ENCODE results near the gene TNNI2. TPM values are rescaled to one million over a fixed set of nuclear protein-coding genes. Genes with fewer than 3 reads are reported as not detected.

Gene TNNI2
- total and polyA plus RNA-seq, 2 experiments from 2014 or later: 0.73 to 5.5 TPM

DNA sequence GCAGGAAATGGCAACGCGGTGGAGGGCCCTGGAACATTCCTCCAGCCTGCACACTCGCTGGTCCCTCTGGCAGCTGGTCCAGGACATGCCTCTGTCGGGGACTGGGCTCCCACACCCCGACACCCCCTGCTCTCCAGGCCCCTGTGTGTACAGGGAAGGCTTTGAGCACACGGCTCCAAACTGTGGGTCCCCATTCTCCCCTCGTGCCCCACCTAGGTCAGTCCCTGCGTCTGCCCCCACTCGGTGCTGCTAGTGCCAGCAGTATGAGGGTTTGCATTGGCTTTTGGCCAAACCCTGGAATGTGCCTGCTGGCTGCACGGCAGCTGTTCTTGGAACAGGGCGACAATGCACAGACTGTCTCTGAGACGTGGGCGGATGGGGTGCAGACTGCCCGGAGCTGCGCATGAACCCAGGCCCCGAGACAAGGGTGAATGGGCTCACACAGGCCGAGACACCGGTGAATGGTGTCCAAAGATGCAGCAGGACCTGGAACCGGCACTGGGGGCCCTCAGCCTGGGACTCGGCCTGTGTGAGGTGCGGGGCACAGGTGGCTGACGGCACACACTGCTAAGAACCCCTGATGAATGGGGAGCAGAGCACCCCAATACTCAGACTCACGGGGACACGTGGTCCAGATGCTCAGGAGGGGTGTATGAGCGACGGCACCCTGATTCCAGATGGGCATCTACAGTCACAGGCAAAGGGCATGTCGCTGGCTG is 11.5 kb upstream of the TNNI2 start:
- H3K9me3 ChIP-seq (ENCODE audit: low read depth): no peaks in the 10 kb centered on the region
- peak; percentile 76 for DNase-seq (ENCODE audit: low spot score)
- H2AFZ ChIP-seq: no peak overlapping the region
- H3K27me3 ChIP-seq: no peaks in the 10 kb centered on the region
- no peak overlapping the region for H3K4me3 ChIP-seq
- no peaks in the 10 kb centered on the region for H4K20me1 ChIP-seq (ENCODE audit: insufficient read depth, poor library complexity, severe bottlenecking)
- H3K79me2 ChIP-seq: peaks cover 3% of the 10 kb centered on the region
- peak overlapping the region; percentile 51 for H3K27ac ChIP-seq
- peaks cover 51% of the 10 kb centered on the region for H3K4me1 ChIP-seq (ENCODE audit: insufficient read depth)
- TF ChIP-seq EZH2phosphoT487 (IDR thresholded peaks at IDR 0.05; ENCODE audit: low read depth, severe bottlenecking, unreplicated experiment): no peak
- TF ChIP-seq EZH2 (IDR thresholded peaks at IDR 0.05; ENCODE audit: borderline replicate concordance): no peak
- TF ChIP-seq, protein P1, sequence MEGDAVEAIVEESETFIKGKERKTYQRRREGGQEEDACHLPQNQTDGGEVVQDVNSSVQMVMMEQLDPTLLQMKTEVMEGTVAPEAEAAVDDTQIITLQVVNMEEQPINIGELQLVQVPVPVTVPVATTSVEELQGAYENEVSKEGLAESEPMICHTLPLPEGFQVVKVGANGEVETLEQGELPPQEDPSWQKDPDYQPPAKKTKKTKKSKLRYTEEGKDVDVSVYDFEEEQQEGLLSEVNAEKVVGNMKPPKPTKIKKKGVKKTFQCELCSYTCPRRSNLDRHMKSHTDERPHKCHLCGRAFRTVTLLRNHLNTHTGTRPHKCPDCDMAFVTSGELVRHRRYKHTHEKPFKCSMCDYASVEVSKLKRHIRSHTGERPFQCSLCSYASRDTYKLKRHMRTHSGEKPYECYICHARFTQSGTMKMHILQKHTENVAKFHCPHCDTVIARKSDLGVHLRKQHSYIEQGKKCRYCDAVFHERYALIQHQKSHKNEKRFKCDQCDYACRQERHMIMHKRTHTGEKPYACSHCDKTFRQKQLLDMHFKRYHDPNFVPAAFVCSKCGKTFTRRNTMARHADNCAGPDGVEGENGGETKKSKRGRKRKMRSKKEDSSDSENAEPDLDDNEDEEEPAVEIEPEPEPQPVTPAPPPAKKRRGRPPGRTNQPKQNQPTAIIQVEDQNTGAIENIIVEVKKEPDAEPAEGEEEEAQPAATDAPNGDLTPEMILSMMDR (IDR thresholded peaks at IDR 0.05; ENCODE audit: poor library complexity): no peak
- WGBS (ENCODE audit: low lambda C conversion rate, missing lambda C conversion rate): 64% methylated on average over 27 of the region's 27 CpGs
- no peaks in the 10 kb centered on the region for H3K36me3 ChIP-seq (replicated peaks; ENCODE audit: insufficient read depth, low read depth)
- H3K4me2 ChIP-seq: no peak overlapping the region
- H3K9me2 ChIP-seq (replicated peaks; ENCODE audit: insufficient read depth): no peaks in the 10 kb centered on the region

GRCh38 chr11:1827931-1828330 is 10.8 kb upstream of the TNNI2 start:
- H3K27ac ChIP-seq: no peak overlapping the region
- no peaks in the 10 kb centered on the region for H3K27me3 ChIP-seq
- H3K36me3 ChIP-seq (replicated peaks; ENCODE audit: insufficient read depth, low read depth): no peaks in the 10 kb centered on the region
- H3K4me2 ChIP-seq: no peak overlapping the region
- H3K9me2 ChIP-seq (replicated peaks; ENCODE audit: insufficient read depth): no peaks in the 10 kb centered on the region
- TF ChIP-seq EZH2phosphoT487 (IDR thresholded peaks at IDR 0.05; ENCODE audit: low read depth, severe bottlenecking, unreplicated experiment) (no peak), EZH2 (IDR thresholded peaks at IDR 0.05; ENCODE audit: borderline replicate concordance) (no peak)
- TF ChIP-seq, protein P1 (IDR thresholded peaks at IDR 0.05; ENCODE audit: poor library complexity): no peak
- DNase-seq (ENCODE audit: low spot score): no peak
- no peaks in the 10 kb centered on the region for H3K9me3 ChIP-seq (ENCODE audit: low read depth)
- H3K4me1 ChIP-seq (ENCODE audit: insufficient read depth): peaks cover 57% of the 10 kb centered on the region
- no peak overlapping the region for H3K4me3 ChIP-seq
- H3K79me2 ChIP-seq: peaks cover 3% of the 10 kb centered on the region
- 87% methylated on average over 19 of the region's 19 CpGs for WGBS (ENCODE audit: low lambda C conversion rate, missing lambda C conversion rate)
- H2AFZ ChIP-seq: no peak overlapping the region
- no peaks in the 10 kb centered on the region for H4K20me1 ChIP-seq (ENCODE audit: insufficient read depth, poor library complexity, severe bottlenecking)

GRCh38 chr11:1828542-1828941 is 10.2 kb upstream of the TNNI2 start:
- H3K27me3 ChIP-seq: no peaks in the 10 kb centered on the region
- 83% methylated on average over 12 of the region's 12 CpGs for WGBS (ENCODE audit: low lambda C conversion rate, missing lambda C conversion rate)
- H3K9me3 ChIP-seq (ENCODE audit: low read depth): no peaks in the 10 kb centered on the region
- H3K4me3 ChIP-seq: no peak overlapping the region
- H3K4me1 ChIP-seq (ENCODE audit: insufficient read depth): peaks cover 63% of the 10 kb centered on the region
- H4K20me1 ChIP-seq (ENCODE audit: insufficient read depth, poor library complexity, severe bottlenecking): no peaks in the 10 kb centered on the region
- H2AFZ ChIP-seq: no peak overlapping the region
- no peak for DNase-seq (ENCODE audit: low spot score)
- H3K79me2 ChIP-seq: peaks cover 3% of the 10 kb centered on the region
- no peaks in the 10 kb centered on the region for H3K9me2 ChIP-seq (replicated peaks; ENCODE audit: insufficient read depth)
- no peak overlapping the region for H3K4me2 ChIP-seq
- H3K27ac ChIP-seq: no peak overlapping the region
- TF ChIP-seq, protein P1 (IDR thresholded peaks at IDR 0.05; ENCODE audit: poor library complexity): no peak
- no peak for TF ChIP-seq EZH2phosphoT487 (IDR thresholded peaks at IDR 0.05; ENCODE audit: low read depth, severe bottlenecking, unreplicated experiment)
- no peak for TF ChIP-seq EZH2 (IDR thresholded peaks at IDR 0.05; ENCODE audit: borderline replicate concordance)
- H3K36me3 ChIP-seq (replicated peaks; ENCODE audit: insufficient read depth, low read depth): no peaks in the 10 kb centered on the region

All from hepatocyte (in vitro differentiated cells).